GM12878 (cell line): ENCODE measurements around the gene PCK1.

Source experiments
- CTCF ChIP-seq, 3 experiments: IDR thresholded peaks in 2 of 3; conservative IDR thresholded peaks in 1 of 3; 2 replicates each; pipeline ENCODE4 v1.5.1; 2011; ENCODE audit warnings: low read depth in 3 of 3, low read length in 3 of 3, mild to moderate bottlenecking in 3 of 3, control low read depth in 2 of 3, moderate library complexity in 2 of 3, inconsistent platforms in 1 of 3, mixed read lengths in 1 of 3; ENCODE audit not compliant: control insufficient read depth in 2 of 3, insufficient read depth in 1 of 3; ENCODE audit errors: extremely low read depth in 1 of 3
- E4F1 ChIP-seq: fragments of 450-650 bp; IDR thresholded peaks from 2 replicates; pipeline ENCODE4 v1.6.1; 2018; ENCODE audit warnings: borderline replicate concordance, mild to moderate bottlenecking; ENCODE audit not compliant: partially characterized antibody
- RCOR1 ChIP-seq: conservative IDR thresholded peaks from 2 replicates; pipeline ENCODE4 v1.6.1; 2012; ENCODE audit warnings: low read depth, low read length, improper control_type of control experiment
- USF1 ChIP-seq: IDR thresholded peaks from 2 replicates; pipeline ENCODE4 v1.6.1; 2011; ENCODE audit warnings: borderline replicate concordance, low read depth, mild to moderate bottlenecking, moderate library complexity, mixed read lengths, low read length; ENCODE audit not compliant: insufficient read depth; ENCODE audit errors: extremely low read length

- no peak for TF ChIP-seq CTCF (IDR thresholded peaks at IDR 0.05 in 2 of 3, conservative IDR thresholded peaks at IDR 0.05 in 1 of 3; ENCODE audit: control insufficient read depth in 2 of 3, extremely low read depth in 1 of 3, insufficient read depth in 1 of 3, low read depth in 3 of 3, low read length in 3 of 3)
- no peak for TF ChIP-seq RCOR1
- TF ChIP-seq USF1, result no peak
- TF ChIP-seq E4F1, result no peak
Measured at GRCh38 chr20:57582029-57582378, 21.1 kb downstream of the PCK1 start.
